Sigmoid colon (tissue), 7 donors: ENCODE results near the gene DNPEP. TPM values are rescaled to one million over a fixed set of nuclear protein-coding genes. Genes with fewer than 3 reads are reported as not detected.

ENCODE experiments used
- DNase-seq: peaks from one replicate; pipeline ENCODE4 v3.0.0-alpha.2; 2019
- H3K27ac ChIP-seq, 4 donors: fragments of 200-600 bp; sonication (generic); one replicate each; pipeline ENCODE4 v1.5.1; 2016 to 2019; ENCODE audit warnings: mild to moderate bottlenecking in 1 of 4
- H3K27me3 ChIP-seq, 3 donors: fragments of 200-600 bp; sonication (generic); one replicate each; pipeline ENCODE4 v1.5.1; 2019; ENCODE audit warnings: mild to moderate bottlenecking in 1 of 3
- H3K36me3 ChIP-seq, 4 donors: fragments of 200-600 bp; sonication (generic); one replicate each; pipeline ENCODE4 v1.5.1; 2016 to 2019
- H3K4me1 ChIP-seq, 4 donors: fragments of 200-600 bp; sonication (generic); one replicate each; pipeline ENCODE4 v1.5.1; 2017 to 2019
- H3K4me3 ChIP-seq, 4 donors: fragments of 200-600 bp; sonication (generic); one replicate each; pipeline ENCODE4 v1.5.1; 2017 to 2019; ENCODE audit warnings: mild to moderate bottlenecking in 2 of 4, moderate library complexity in 1 of 4
- H3K9me3 ChIP-seq, 4 donors: fragments of 200-600 bp in 3 of 4; sonication (generic) in 3 of 4; one replicate each; pipeline versions ENCODE4 v1.5.1 to v1.6.1; 2013 to 2019
- EP300 ChIP-seq, 4 donors: sonication (generic); formaldehyde crosslinking; IDR thresholded peaks; one replicate each; pipeline ENCODE4 v1.6.1; 2017; ENCODE audit warnings: antibody characterized with exemption in 4 of 4
- POLR2A ChIP-seq, 2 donors: fragments of 450-650 bp; IDR thresholded peaks; one replicate each; pipeline ENCODE4 v1.6.1; 2016; ENCODE audit warnings: antibody characterized with exemption in 2 of 2, mild to moderate bottlenecking in 2 of 2, moderate library complexity in 2 of 2
- POLR2AphosphoS5 ChIP-seq, 4 donors: sonication (generic); formaldehyde crosslinking; IDR thresholded peaks; one replicate each; pipeline ENCODE4 v1.6.1; 2017; ENCODE audit warnings: antibody characterized with exemption in 4 of 4
- WGBS, 2 donors: extraction: QIAGEN DNeasy Blood & Tissue Kit; methylation state at CpG; one replicate each; pipeline ENCODE4 v1.1.7; 2013; 5-methylcytosine and 5-hydroxymethylcytosine counted together
- intact Hi-C: fragments of 100-400 bp; cut with DNase I; formaldehyde crosslinking; loops from one replicate; pipeline ENCODE4 v1.15.1; 2023
- polyA plus RNA-seq, 3 donors: library from polyadenylated mRNA; stranded (reverse); fragments of 200-250 nt; gene quantifications; one replicate each; pipeline ENCODE4 v1.2.3, GENCODE V29; 2013
- total RNA-seq, 4 donors: library from RNA; depleted of rRNA; stranded (reverse); fragments of >200 nt; gene quantifications; one replicate each; pipeline ENCODE4 v1.1.0, GENCODE V29; 2016
- TF ChIP-seq, protein P1 (sequence below), 4 experiments: fragments of 450-650 bp in 3 of 4; fragments of 200-600 bp in 1 of 4; IDR thresholded peaks; one replicate each; pipeline ENCODE4 v1.5.1; 2016 to 2019; ENCODE audit warnings: antibody characterized with exemption in 4 of 4, mild to moderate bottlenecking in 3 of 4, moderate library complexity in 2 of 4
- donor health status: healthy with polysubstance abuse.
- donor health status: Bipolar disorder and iron deficiency.
- donor health status: healthy.

DNPEP gene
- total and polyA plus RNA-seq, 7 donors, result 43.2 to 137 (median 62.8) TPM

DNA sequence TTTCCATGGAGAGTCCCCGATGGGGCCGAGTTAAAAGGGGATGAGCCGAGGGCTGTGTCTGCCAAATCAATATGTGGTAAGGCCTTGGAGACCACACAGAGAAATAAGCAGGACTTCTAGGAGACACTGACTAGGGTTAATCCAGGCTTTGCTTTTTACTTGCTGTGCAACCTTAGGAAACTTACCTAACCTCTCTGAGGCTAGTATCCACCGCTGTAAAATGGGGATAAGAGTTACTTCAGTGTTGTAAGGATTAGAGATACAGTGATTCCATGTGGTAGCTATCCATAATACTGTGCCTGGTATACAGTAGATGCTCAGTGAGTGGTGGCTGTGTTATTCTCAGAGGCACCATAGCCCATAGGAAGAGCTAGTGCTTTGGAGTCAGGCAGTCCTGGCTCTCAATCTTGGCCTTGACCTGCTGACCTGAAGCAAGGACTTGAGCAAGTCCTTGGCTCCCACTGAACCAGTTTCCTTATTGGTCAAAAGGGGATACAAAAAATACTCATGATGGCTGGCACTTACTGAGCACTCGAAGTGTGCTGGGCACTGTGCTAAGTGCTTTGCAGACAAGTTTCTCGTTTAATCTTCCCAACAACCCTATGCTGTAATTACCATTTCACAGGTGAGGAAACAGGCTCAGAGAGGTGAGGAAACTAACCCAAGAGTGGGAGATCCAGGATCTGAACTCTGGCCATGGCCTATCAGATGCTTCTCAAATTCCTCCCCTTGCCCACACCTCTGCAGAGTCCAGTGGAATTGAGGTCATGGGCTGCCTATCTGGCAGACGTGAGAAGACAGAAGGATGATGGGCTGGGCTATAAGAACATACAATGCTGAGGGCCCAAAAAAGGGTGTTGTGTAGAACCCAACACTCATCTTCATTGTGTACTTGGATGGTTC, 18.5 kb upstream of the DNPEP start:
- TF ChIP-seq, protein P1, sequence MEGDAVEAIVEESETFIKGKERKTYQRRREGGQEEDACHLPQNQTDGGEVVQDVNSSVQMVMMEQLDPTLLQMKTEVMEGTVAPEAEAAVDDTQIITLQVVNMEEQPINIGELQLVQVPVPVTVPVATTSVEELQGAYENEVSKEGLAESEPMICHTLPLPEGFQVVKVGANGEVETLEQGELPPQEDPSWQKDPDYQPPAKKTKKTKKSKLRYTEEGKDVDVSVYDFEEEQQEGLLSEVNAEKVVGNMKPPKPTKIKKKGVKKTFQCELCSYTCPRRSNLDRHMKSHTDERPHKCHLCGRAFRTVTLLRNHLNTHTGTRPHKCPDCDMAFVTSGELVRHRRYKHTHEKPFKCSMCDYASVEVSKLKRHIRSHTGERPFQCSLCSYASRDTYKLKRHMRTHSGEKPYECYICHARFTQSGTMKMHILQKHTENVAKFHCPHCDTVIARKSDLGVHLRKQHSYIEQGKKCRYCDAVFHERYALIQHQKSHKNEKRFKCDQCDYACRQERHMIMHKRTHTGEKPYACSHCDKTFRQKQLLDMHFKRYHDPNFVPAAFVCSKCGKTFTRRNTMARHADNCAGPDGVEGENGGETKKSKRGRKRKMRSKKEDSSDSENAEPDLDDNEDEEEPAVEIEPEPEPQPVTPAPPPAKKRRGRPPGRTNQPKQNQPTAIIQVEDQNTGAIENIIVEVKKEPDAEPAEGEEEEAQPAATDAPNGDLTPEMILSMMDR (IDR thresholded peaks at IDR 0.05), result no peak
- no peak for TF ChIP-seq EP300 (IDR thresholded peaks at IDR 0.05)
- Histone ChIP-seq H3K4me3 (peak overlapping the region in 2 of 4 donors; percentile 8 to 28), H3K36me3 (no peaks in the 10 kb centered on the region), H3K4me1 (peaks cover 0 to 79% (median 60%) of the 10 kb centered on the region in 4 donors), H3K27ac (peak overlapping the region; percentile 88 to 99 (median 96)), H3K27me3 (no peaks in the 10 kb centered on the region), H3K9me3 (no peaks in the 10 kb centered on the region)
- no peak for DNase-seq
- 85 to 91% methylated on average over 7 of the region's 7 CpGs for WGBS, 2 donors
- intact Hi-C loops, result loop anchor here (1.0 to 5.0 kb wide), 3 partner anchors 27 to 117 kb away; no protein-coding TSS in a partner anchor

DNA sequence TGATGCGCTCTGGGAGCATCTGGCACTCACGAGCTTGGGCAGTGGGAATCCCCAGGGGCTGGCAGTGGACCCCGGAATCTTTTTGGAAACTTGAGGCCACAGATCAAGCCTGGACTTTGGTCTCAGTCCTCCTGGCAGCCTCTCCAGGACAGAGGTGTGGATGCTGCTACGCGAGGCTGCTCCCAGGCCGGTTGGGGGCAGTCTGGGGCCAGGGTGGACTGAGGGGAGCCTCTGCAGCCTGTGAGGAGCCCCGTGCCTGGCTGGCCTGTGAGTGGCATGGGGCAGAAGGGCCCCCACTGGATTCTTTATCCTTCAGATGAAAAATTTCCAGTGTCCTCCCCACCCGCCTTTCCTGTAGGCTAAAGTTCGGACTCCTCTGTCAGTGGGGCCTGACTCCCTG, 17.7 kb upstream of the DNPEP start:
- Histone ChIP-seq H3K36me3 (no peaks in the 10 kb centered on the region), H3K4me1 (peaks cover 0 to 78% (median 60%) of the 10 kb centered on the region in 4 donors), H3K27me3 (no peaks in the 10 kb centered on the region), H3K27ac (peak overlapping the region; percentile 88 to 99 (median 96)), H3K4me3 (peak overlapping the region in 2 of 4 donors; percentile 8 to 28), H3K9me3 (no peaks in the 10 kb centered on the region)
- intact Hi-C loops, result loop anchor here (2.0 to 5.0 kb wide), 2 partner anchors 47 to 117 kb away; no protein-coding TSS in a partner anchor
- DNase-seq, result peak; percentile 95
- no peak for TF ChIP-seq POLR2A (IDR thresholded peaks at IDR 0.05)
- TF ChIP-seq POLR2AphosphoS5 (IDR thresholded peaks at IDR 0.05), result peak in 3 of 4 donors; percentile 16 to 69 (median 52)
- TF ChIP-seq EP300 (IDR thresholded peaks at IDR 0.05), result no peak
- TF ChIP-seq, protein P1 (IDR thresholded peaks at IDR 0.05), result peak in 3 of 4 experiments; percentile 16 to 45 (median 44)
- WGBS, 2 donors, result 57 to 77% methylated on average over 9 of the region's 9 CpGs

DNA sequence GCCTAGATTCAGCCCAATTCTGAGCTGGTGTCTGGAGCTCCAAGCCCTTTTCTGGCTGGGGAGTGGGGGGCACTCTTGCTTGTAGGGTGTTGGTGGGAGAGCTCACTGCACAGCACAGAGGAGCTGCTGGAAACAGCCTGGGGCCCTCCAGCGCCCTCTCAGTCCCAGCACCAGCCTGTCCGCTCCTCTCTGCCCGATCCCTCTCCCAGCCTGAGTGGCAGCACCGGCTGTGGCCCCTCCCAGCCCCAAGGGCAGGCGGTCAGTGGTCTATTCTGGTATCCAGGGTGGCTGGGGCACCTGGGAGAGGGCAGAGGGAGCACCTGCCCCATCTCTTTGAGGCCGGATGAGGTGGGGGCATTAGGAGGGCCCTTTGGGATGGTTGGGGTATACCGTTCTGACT, 17.2 kb upstream of the DNPEP start:
- H3K9me3 ChIP-seq, result no peaks in the 10 kb centered on the region
- H3K27ac ChIP-seq, result peak overlapping the region; percentile 88 to 99 (median 96)
- H3K36me3 ChIP-seq, result no peaks in the 10 kb centered on the region
- DNase-seq, result peak; percentile 81
- peak overlapping the region in 2 of 4 donors; percentile 3 to 28 for H3K4me3 ChIP-seq
- peak in 1 of 4 donors; percentile 8 for TF ChIP-seq POLR2AphosphoS5 (IDR thresholded peaks at IDR 0.05)
- TF ChIP-seq, protein P1 (IDR thresholded peaks at IDR 0.05), result no peak
- WGBS, 2 donors, result 81 to 85% methylated on average over 7 of the region's 7 CpGs
- H3K27me3 ChIP-seq, result no peaks in the 10 kb centered on the region
- intact Hi-C loops, result loop anchor here (2.0 to 5.0 kb wide), 2 partner anchors 47 to 118 kb away; no protein-coding TSS in a partner anchor
- H3K4me1 ChIP-seq, result peaks cover 0 to 73% (median 57%) of the 10 kb centered on the region in 4 donors

DNA sequence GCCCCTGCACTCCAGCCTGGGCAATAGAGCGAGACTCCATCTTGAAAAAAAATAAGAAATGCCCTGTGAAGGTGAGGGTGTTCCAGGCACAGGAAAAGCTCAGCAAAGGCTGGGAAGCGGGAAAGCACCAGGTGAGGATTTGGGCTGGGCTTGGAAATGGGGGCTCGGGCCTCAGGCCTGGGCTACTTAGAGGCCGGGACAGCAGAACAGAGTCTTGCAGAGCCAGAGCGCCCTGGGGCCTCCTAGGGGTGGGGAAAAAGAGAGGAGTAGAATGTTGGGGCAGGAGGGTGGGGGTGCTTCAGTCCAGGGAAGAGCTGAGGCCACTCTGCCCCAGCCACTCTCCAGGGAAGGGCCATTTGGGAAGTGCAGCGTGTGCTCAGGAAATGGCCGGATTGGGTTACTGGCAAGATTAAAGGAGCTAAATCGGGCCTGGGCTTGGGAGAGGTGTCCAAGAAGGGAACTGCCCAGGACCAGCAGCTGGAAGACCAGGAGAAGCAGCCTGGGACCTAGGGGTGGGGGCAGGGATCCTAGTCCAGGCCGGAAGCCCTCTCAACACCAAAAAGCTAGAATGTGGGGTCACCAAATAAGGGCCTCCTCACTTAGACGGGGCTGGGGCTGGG, 16.7 kb upstream of the DNPEP start:
- H3K27ac ChIP-seq, result peak overlapping the region; percentile 88 to 99 (median 96)
- WGBS, 2 donors, result 85 to 90% methylated on average over 10 of the region's 10 CpGs
- H3K9me3 ChIP-seq, result no peaks in the 10 kb centered on the region
- H3K27me3 ChIP-seq, result no peaks in the 10 kb centered on the region
- no peaks in the 10 kb centered on the region for H3K36me3 ChIP-seq
- peak overlapping the region in 2 of 4 donors; percentile 3 to 28 for H3K4me3 ChIP-seq
- peaks cover 0 to 68% (median 51%) of the 10 kb centered on the region in 4 donors for H3K4me1 ChIP-seq
- DNase-seq, result no peak
- intact Hi-C loops, result loop anchor here (2.0 kb wide), 1 partner anchor 118 kb away; no protein-coding TSS in a partner anchor
- TF ChIP-seq EP300 (IDR thresholded peaks at IDR 0.05) (peak in 1 of 4 donors; percentile 6), POLR2A (IDR thresholded peaks at IDR 0.05) (no peak), POLR2AphosphoS5 (IDR thresholded peaks at IDR 0.05) (no peak)
- TF ChIP-seq, protein P1 (IDR thresholded peaks at IDR 0.05), result peak in 1 of 4 experiments; percentile 20
